ENCODE measurements around the gene LAMTOR4.

Gene LAMTOR4

GRCh38 chr7:100130608-100131453 is 17.9 kb upstream of the LAMTOR4 start:
- no peaks in the 10 kb centered on the region for H3K9me3 Mint-ChIP-seq
- H3K4me1 Mint-ChIP-seq, result peaks cover 25% of the 10 kb centered on the region
- TF ChIP-seq CTCF (IDR thresholded peaks at IDR 0.05), result peak; percentile 90
- H3K27me3 Mint-ChIP-seq (ENCODE audit: low read depth, poor library complexity), result peaks cover 17% of the 10 kb centered on the region
- no peak overlapping the region for H3K4me3 Mint-ChIP-seq
- peak; percentile 95 for DNase-seq
- no peaks in the 10 kb centered on the region for H3K36me3 Mint-ChIP-seq (ENCODE audit: low read depth)
- no peak overlapping the region for H3K27ac Mint-ChIP-seq

- Mint-ChIP-seq H3K27ac (no peak overlapping the region), H3K4me3 (no peak overlapping the region), H3K4me1 (peaks cover 20% of the 10 kb centered on the region), H3K9me3 (no peaks in the 10 kb centered on the region), H3K27me3 (ENCODE audit: low read depth, poor library complexity) (peaks cover 17% of the 10 kb centered on the region), H3K36me3 (ENCODE audit: low read depth) (no peaks in the 10 kb centered on the region)
- DNase-seq, result no peak
- no peak for TF ChIP-seq CTCF (IDR thresholded peaks at IDR 0.05)
Observed at GRCh38 chr7:100132126-100132525, 16.6 kb upstream of the LAMTOR4 start.

- H3K27me3 Mint-ChIP-seq (ENCODE audit: low read depth, poor library complexity), result peaks cover 17% of the 10 kb centered on the region
- peaks cover 20% of the 10 kb centered on the region for H3K4me1 Mint-ChIP-seq
- no peaks in the 10 kb centered on the region for H3K36me3 Mint-ChIP-seq (ENCODE audit: low read depth)
- H3K4me3 Mint-ChIP-seq, result no peak overlapping the region
- TF ChIP-seq CTCF (IDR thresholded peaks at IDR 0.05), result peak; percentile 95
- DNase-seq, result peak; percentile 70
- no peaks in the 10 kb centered on the region for H3K9me3 Mint-ChIP-seq
- H3K27ac Mint-ChIP-seq, result no peak overlapping the region
Observed at GRCh38 chr7:100132697-100133151, 16.0 kb upstream of the LAMTOR4 start.

- Mint-ChIP-seq H3K4me3 (no peak overlapping the region), H3K27ac (no peak overlapping the region)
- no peak for TF ChIP-seq CTCF (IDR thresholded peaks at IDR 0.05)
Observed at GRCh38 chr7:100137851-100138760, 10.6 kb upstream of the LAMTOR4 start.

GRCh38 chr7:100141555-100141949 is 7.2 kb upstream of the LAMTOR4 start:
- TF ChIP-seq CTCF (IDR thresholded peaks at IDR 0.05), result no peak
- DNase-seq, result no peak
- Mint-ChIP-seq H3K27me3 (ENCODE audit: low read depth, poor library complexity) (peaks cover 13% of the 10 kb centered on the region), H3K4me3 (no peak overlapping the region), H3K27ac (no peak overlapping the region), H3K36me3 (ENCODE audit: low read depth) (no peaks in the 10 kb centered on the region), H3K4me1 (no peaks in the 10 kb centered on the region), H3K9me3 (no peaks in the 10 kb centered on the region)

More at GRCh38 chr7:100137851-100138760, 10.6 kb upstream of the LAMTOR4 start:
- no peak for DNase-seq
- peaks cover 7% of the 10 kb centered on the region for H3K4me1 Mint-ChIP-seq
- peaks cover 10% of the 10 kb centered on the region for H3K27me3 Mint-ChIP-seq (ENCODE audit: low read depth, poor library complexity)
- H3K9me3 Mint-ChIP-seq, result no peaks in the 10 kb centered on the region
- H3K36me3 Mint-ChIP-seq (ENCODE audit: low read depth), result no peaks in the 10 kb centered on the region
